Sigmoid colon (tissue), 7 donors: Measurements from ENCODE around the gene SLC23A1. TPM values are rescaled to one million over a fixed set of nuclear protein-coding genes. Genes with fewer than 3 reads are reported as not detected.
A peak's percentile ranks its signal among the peaks of the same experiment; 100 is the strongest.

Source experiments
- DNase-seq: peaks from one replicate; pipeline ENCODE4 v3.0.0-alpha.2; 2019
- H3K27ac ChIP-seq, 4 donors: fragments of 200-600 bp; sonication (generic); one replicate each; pipeline ENCODE4 v1.5.1; 2016 to 2019; ENCODE audit warnings: mild to moderate bottlenecking in 1 of 4
- H3K27me3 ChIP-seq, 3 donors: fragments of 200-600 bp; sonication (generic); one replicate each; pipeline ENCODE4 v1.5.1; 2019; ENCODE audit warnings: mild to moderate bottlenecking in 1 of 3
- H3K36me3 ChIP-seq, 4 donors: fragments of 200-600 bp; sonication (generic); one replicate each; pipeline ENCODE4 v1.5.1; 2016 to 2019
- H3K4me1 ChIP-seq, 4 donors: fragments of 200-600 bp; sonication (generic); one replicate each; pipeline ENCODE4 v1.5.1; 2017 to 2019
- H3K4me3 ChIP-seq, 4 donors: fragments of 200-600 bp; sonication (generic); one replicate each; pipeline ENCODE4 v1.5.1; 2017 to 2019; ENCODE audit warnings: mild to moderate bottlenecking in 2 of 4, moderate library complexity in 1 of 4
- H3K9me3 ChIP-seq, 4 donors: fragments of 200-600 bp in 3 of 4; sonication (generic) in 3 of 4; one replicate each; pipeline versions ENCODE4 v1.5.1 to v1.6.1; 2013 to 2019
- EP300 ChIP-seq, 4 donors: sonication (generic); formaldehyde crosslinking; IDR thresholded peaks; one replicate each; pipeline ENCODE4 v1.6.1; 2017; ENCODE audit warnings: antibody characterized with exemption in 4 of 4
- POLR2A ChIP-seq, 2 donors: fragments of 450-650 bp; IDR thresholded peaks; one replicate each; pipeline ENCODE4 v1.6.1; 2016; ENCODE audit warnings: antibody characterized with exemption in 2 of 2, mild to moderate bottlenecking in 2 of 2, moderate library complexity in 2 of 2
- POLR2AphosphoS5 ChIP-seq, 4 donors: sonication (generic); formaldehyde crosslinking; IDR thresholded peaks; one replicate each; pipeline ENCODE4 v1.6.1; 2017; ENCODE audit warnings: antibody characterized with exemption in 4 of 4
- WGBS, 2 donors: extraction: QIAGEN DNeasy Blood & Tissue Kit; methylation state at CpG; one replicate each; pipeline ENCODE4 v1.1.7; 2013; 5-methylcytosine and 5-hydroxymethylcytosine counted together
- intact Hi-C: fragments of 100-400 bp; cut with DNase I; formaldehyde crosslinking; loops from one replicate; pipeline ENCODE4 v1.15.1; 2023
- polyA plus RNA-seq, 3 donors: library from polyadenylated mRNA; stranded (reverse); fragments of 200-250 nt; gene quantifications; one replicate each; pipeline ENCODE4 v1.2.3, GENCODE V29; 2013
- total RNA-seq, 4 donors: library from RNA; depleted of rRNA; stranded (reverse); fragments of >200 nt; gene quantifications; one replicate each; pipeline ENCODE4 v1.1.0, GENCODE V29; 2016
- TF ChIP-seq, protein P1 (sequence below), 4 experiments: fragments of 450-650 bp in 3 of 4; fragments of 200-600 bp in 1 of 4; IDR thresholded peaks; one replicate each; pipeline ENCODE4 v1.5.1; 2016 to 2019; ENCODE audit warnings: antibody characterized with exemption in 4 of 4, mild to moderate bottlenecking in 3 of 4, moderate library complexity in 2 of 4
- donor health status: healthy with polysubstance abuse.
- donor health status: Bipolar disorder and iron deficiency.
- donor health status: healthy.

SLC23A1 gene
- total and polyA plus RNA-seq, 7 donors, result 0.60 to 2.1 (median 1.7) TPM; not detected in 4

DNA sequence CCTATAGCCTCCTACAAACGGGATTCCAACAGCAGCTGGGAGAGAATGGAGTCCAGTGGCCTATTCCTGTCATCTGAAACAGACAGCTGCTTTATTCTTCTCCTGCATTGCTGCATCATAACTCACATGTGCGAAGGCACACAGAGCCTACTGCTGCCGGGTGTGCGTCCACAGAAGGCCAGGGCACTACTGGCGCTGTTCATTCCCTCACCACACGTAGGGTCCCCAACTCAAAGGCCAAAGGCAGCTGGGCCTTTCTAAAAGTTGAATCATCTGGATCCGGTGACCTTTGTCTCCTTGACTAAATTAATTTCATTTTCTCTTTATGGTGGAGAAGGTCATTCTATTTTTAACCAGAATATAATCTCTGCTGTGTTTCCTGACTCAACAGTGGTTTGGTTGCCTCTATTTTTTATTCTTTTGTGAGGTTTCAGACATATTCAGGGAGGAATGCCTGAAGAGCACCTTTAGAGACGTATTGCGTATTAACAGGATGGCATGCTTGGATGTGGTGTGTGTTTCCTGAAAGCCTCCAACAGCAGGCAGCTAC, 31.6 kb upstream of the SLC23A1 start:
- no peak for DNase-seq
- H3K27me3 ChIP-seq, result no peaks in the 10 kb centered on the region
- WGBS, 2 donors, result 83 to 85% methylated on average over 9 of the region's 9 CpGs

DNA sequence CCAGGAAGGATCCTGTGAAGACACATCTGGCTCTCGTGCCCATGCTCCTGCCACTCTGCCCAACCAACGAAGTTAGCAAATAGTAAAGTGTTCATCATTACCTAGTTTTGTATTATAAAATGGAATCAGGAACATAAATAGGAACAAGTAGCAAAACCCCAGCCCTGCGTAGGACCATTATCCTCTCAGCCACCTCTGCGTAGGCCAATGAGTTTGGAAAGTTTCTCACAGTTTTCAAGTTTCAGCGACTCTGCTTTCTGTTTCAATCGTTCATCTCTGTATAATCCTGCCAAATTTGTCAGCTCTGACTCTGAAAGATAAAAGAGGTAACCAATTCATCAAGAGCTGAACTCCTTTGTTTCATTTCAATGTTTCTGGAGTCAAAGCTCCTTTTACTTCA, 30.9 kb upstream of the SLC23A1 start:
- Histone ChIP-seq H3K36me3 (peaks cover 0 to 8% (median 0%) of the 10 kb centered on the region in 4 donors), H3K27ac (peak overlapping the region in 3 of 4 donors; percentile 54 to 78 (median 58)), H3K4me1 (peaks cover 0 to 69% (median 63%) of the 10 kb centered on the region in 4 donors), H3K4me3 (no peak overlapping the region), H3K9me3 (no peaks in the 10 kb centered on the region), H3K27me3 (no peaks in the 10 kb centered on the region)
- intact Hi-C loops, result no loop called here
- TF ChIP-seq EP300 (IDR thresholded peaks at IDR 0.05), result no peak
- TF ChIP-seq, protein P1, sequence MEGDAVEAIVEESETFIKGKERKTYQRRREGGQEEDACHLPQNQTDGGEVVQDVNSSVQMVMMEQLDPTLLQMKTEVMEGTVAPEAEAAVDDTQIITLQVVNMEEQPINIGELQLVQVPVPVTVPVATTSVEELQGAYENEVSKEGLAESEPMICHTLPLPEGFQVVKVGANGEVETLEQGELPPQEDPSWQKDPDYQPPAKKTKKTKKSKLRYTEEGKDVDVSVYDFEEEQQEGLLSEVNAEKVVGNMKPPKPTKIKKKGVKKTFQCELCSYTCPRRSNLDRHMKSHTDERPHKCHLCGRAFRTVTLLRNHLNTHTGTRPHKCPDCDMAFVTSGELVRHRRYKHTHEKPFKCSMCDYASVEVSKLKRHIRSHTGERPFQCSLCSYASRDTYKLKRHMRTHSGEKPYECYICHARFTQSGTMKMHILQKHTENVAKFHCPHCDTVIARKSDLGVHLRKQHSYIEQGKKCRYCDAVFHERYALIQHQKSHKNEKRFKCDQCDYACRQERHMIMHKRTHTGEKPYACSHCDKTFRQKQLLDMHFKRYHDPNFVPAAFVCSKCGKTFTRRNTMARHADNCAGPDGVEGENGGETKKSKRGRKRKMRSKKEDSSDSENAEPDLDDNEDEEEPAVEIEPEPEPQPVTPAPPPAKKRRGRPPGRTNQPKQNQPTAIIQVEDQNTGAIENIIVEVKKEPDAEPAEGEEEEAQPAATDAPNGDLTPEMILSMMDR (IDR thresholded peaks at IDR 0.05), result no peak
- TF ChIP-seq POLR2A (IDR thresholded peaks at IDR 0.05), result no peak
- no peak for TF ChIP-seq POLR2AphosphoS5 (IDR thresholded peaks at IDR 0.05)
- 81 to 88% methylated on average over 6 of the region's 6 CpGs for whole genome bisulfite sequencing, 2 donors
- DNase-seq, result no peak

More for the DNA sequence above, 31.6 kb upstream of the SLC23A1 start:
- Histone ChIP-seq H3K27ac (peak overlapping the region; percentile 32 to 78 (median 56)), H3K4me1 (peaks cover 0 to 67% (median 59%) of the 10 kb centered on the region in 4 donors), H3K9me3 (no peaks in the 10 kb centered on the region), H3K4me3 (no peak overlapping the region), H3K36me3 (peaks cover 0 to 14% (median 0%) of the 10 kb centered on the region in 4 donors)
- intact Hi-C loops, result no loop called here
- TF ChIP-seq, protein P1 (IDR thresholded peaks at IDR 0.05), result peak in 1 of 4 experiments; percentile 5
- TF ChIP-seq EP300 (IDR thresholded peaks at IDR 0.05), result no peak

DNA sequence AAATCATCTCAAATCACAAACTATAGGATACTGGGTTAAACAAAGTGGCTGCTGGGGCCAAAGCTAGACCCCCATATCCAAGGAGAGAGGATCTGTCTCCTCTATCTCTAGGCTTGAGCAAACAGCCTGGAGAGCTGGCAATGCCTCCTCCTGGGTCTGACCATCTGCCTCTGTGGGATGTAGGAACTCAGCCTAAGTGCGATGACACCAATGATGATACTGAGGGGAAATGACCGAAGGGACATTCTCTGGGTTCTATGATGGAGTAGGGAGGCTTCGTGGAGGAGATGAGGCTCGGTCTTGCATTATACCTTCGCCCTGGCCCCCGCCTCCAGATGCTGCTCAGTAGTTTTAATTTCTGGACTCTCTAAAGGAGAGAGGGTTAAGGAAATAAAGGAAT, 30.1 kb upstream of the SLC23A1 start:
- 98% methylated on average over 6 of the region's 6 CpGs for WGBS, 2 donors
- intact Hi-C loops, result no loop called here
- no peak overlapping the region for H3K27ac ChIP-seq

DNA sequence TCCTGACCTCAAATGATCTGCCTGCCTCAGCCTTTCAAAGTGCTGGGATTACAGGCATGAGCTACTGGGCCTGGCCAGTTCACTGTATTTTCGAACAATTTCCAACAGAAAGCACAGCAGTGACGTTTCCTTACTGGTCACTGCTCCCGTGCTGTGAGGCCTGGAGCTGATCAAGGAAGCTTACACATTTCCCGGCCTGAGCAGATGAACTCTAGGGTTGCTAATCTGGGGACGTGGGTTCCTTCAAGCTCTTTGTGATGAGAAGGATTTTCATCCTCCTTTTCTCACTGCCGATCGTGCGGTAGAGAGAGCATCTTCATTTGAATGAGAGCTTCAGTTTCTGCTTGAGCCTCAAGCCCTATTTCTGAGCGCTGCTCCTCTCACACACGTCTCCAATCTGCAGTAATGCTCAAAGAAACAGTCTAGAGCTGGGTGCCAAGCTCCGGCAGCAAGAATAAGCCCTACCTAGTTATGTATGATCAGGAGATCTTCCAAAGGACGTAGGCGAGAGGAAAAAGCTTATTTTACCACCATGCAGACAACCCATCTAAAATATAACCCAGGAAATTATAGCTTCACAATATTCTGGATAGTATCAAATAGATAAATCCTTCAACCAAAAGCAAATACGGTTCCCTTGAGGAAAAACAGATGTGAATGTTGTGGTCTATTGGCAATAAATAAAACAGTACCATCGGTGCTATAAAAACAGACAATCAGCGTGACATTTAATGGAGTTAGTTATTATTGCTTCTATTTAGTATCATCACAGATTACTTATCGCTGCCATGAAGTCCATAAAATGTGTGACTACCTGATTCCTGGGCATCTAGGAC, 28.1 kb upstream of the SLC23A1 start:
- H3K4me1 ChIP-seq, result peaks cover 0 to 47% (median 44%) of the 10 kb centered on the region in 4 donors
- H3K27ac ChIP-seq, result peak overlapping the region; percentile 51 to 68 (median 62)
- TF ChIP-seq POLR2A (IDR thresholded peaks at IDR 0.05) (no peak), EP300 (IDR thresholded peaks at IDR 0.05) (peak; percentile 50 to 85 (median 72)), POLR2AphosphoS5 (IDR thresholded peaks at IDR 0.05) (peak; percentile 96 to 100 (median 98))
- TF ChIP-seq, protein P1 (IDR thresholded peaks at IDR 0.05), result no peak
- intact Hi-C loops, result no loop called here
- no peaks in the 10 kb centered on the region for H3K27me3 ChIP-seq
- WGBS, 2 donors, result 83 to 90% methylated on average over 17 of the region's 17 CpGs
- no peaks in the 10 kb centered on the region for H3K9me3 ChIP-seq
- peak; percentile 79 for DNase-seq
- no peak overlapping the region for H3K4me3 ChIP-seq
- H3K36me3 ChIP-seq, result no peaks in the 10 kb centered on the region

More for the DNA sequence above, 30.1 kb upstream of the SLC23A1 start:
- Histone ChIP-seq H3K4me3 (no peak overlapping the region), H3K9me3 (no peaks in the 10 kb centered on the region), H3K36me3 (no peaks in the 10 kb centered on the region), H3K4me1 (peaks cover 0 to 67% (median 63%) of the 10 kb centered on the region in 4 donors), H3K27me3 (no peaks in the 10 kb centered on the region)
- DNase-seq, result no peak
- TF ChIP-seq, protein P1 (IDR thresholded peaks at IDR 0.05), result no peak
- no peak for TF ChIP-seq EP300 (IDR thresholded peaks at IDR 0.05)
- TF ChIP-seq POLR2AphosphoS5 (IDR thresholded peaks at IDR 0.05), result no peak
- no peak for TF ChIP-seq POLR2A (IDR thresholded peaks at IDR 0.05)
